Progenitor cell of endocrine pancreas (in vitro differentiated cells): ENCODE data around the gene FOXP1. TPM values are rescaled to one million over a fixed set of nuclear protein-coding genes. Genes with fewer than 3 reads are reported as not detected.
A peak's percentile ranks its signal among the peaks of the same experiment; 100 is the strongest.

ENCODE experiments used
- DNase-seq: peaks from one replicate; pipeline ENCODE4 v3.0.0; 2021; ENCODE audit warnings: low spot score; ENCODE audit not compliant: unreplicated experiment
- H3K27ac Mint-ChIP-seq: 2 replicates; pipeline ENCODE4 v1.8.0; 2021; ENCODE audit warnings: mild to moderate bottlenecking, moderate library complexity, mixed read lengths
- H3K27me3 Mint-ChIP-seq: 2 replicates; pipeline ENCODE4 v1.8.0; 2021; ENCODE audit warnings: mixed read lengths
- H3K36me3 Mint-ChIP-seq: 2 replicates; pipeline ENCODE4 v1.8.0; 2022; ENCODE audit warnings: mixed read lengths; ENCODE audit not compliant: insufficient read depth
- H3K4me1 Mint-ChIP-seq: 2 replicates; pipeline ENCODE4 v1.8.0; 2021; ENCODE audit warnings: low read depth, mixed read lengths
- H3K4me3 Mint-ChIP-seq: 2 replicates; pipeline ENCODE4 v1.8.0; 2021; ENCODE audit warnings: low read depth, mild to moderate bottlenecking, moderate library complexity, mixed read lengths
- H3K9me3 Mint-ChIP-seq: 2 replicates; pipeline ENCODE4 v1.8.0; 2021; ENCODE audit warnings: low read depth, mixed read lengths
- CTCF ChIP-seq: fragments of 200-600 bp; sonication (generic); IDR thresholded peaks from one replicate; pipeline ENCODE4 v1.5.0; 2021; ENCODE audit warnings: antibody characterized with exemption, mild to moderate bottlenecking; ENCODE audit not compliant: unreplicated experiment
- total RNA-seq: library from RNA; stranded (reverse); gene quantifications from 2 replicates; pipeline ENCODE4 v1.2.1, GENCODE V29; 2021

FOXP1 gene
- total RNA-seq, 1 donor from 2014 or later, result 242 TPM

- peaks cover 30% of the 10 kb centered on the region for H3K4me1 Mint-ChIP-seq
- no peaks in the 10 kb centered on the region for H3K27me3 Mint-ChIP-seq
- peaks cover 3% of the 10 kb centered on the region for H3K36me3 Mint-ChIP-seq
Measured at GRCh38 chr3:71361334-71361890, 222.1 kb downstream of the FOXP1 start.

GRCh38 chr3:71360764-71361163 is 222.8 kb downstream of the FOXP1 start:
- H3K36me3 Mint-ChIP-seq, result peaks cover 3% of the 10 kb centered on the region
- no peaks in the 10 kb centered on the region for H3K27me3 Mint-ChIP-seq
- no peaks in the 10 kb centered on the region for H3K9me3 Mint-ChIP-seq
- H3K4me1 Mint-ChIP-seq, result peaks cover 30% of the 10 kb centered on the region
- DNase-seq, result no peak
- H3K4me3 Mint-ChIP-seq, result no peak overlapping the region
- H3K27ac Mint-ChIP-seq, result no peak overlapping the region
- TF ChIP-seq CTCF, result no peak

More at GRCh38 chr3:71361334-71361890, 222.1 kb downstream of the FOXP1 start:
- peak overlapping the region; percentile 82 for H3K27ac Mint-ChIP-seq
- no peaks in the 10 kb centered on the region for H3K9me3 Mint-ChIP-seq
- no peak for TF ChIP-seq CTCF
- H3K4me3 Mint-ChIP-seq, result peak overlapping the region; percentile 33
- DNase-seq, result no peak

- Mint-ChIP-seq H3K9me3 (no peaks in the 10 kb centered on the region), H3K4me1 (peaks cover 30% of the 10 kb centered on the region), H3K27me3 (no peaks in the 10 kb centered on the region), H3K4me3 (no peak overlapping the region), H3K27ac (no peak overlapping the region), H3K36me3 (peaks cover 3% of the 10 kb centered on the region)
- no peak for TF ChIP-seq CTCF
- no peak for DNase-seq
Measured at GRCh38 chr3:71360180-71360579, 223.3 kb downstream of the FOXP1 start.

- H3K27me3 Mint-ChIP-seq, result no peaks in the 10 kb centered on the region
- H3K27ac Mint-ChIP-seq, result no peak overlapping the region
- H3K4me3 Mint-ChIP-seq, result no peak overlapping the region
Measured at GRCh38 chr3:71358243-71358642, 225.3 kb downstream of the FOXP1 start.

GRCh38 chr3:71356265-71356664 is 227.3 kb downstream of the FOXP1 start:
- DNase-seq, result no peak
- no peak overlapping the region for H3K27ac Mint-ChIP-seq
- TF ChIP-seq CTCF, result no peak

More at GRCh38 chr3:71358243-71358642, 225.3 kb downstream of the FOXP1 start:
- Mint-ChIP-seq H3K9me3 (no peaks in the 10 kb centered on the region), H3K4me1 (peaks cover 25% of the 10 kb centered on the region), H3K36me3 (peaks cover 3% of the 10 kb centered on the region)
- no peak for DNase-seq
- no peak for TF ChIP-seq CTCF

More at GRCh38 chr3:71356265-71356664, 227.3 kb downstream of the FOXP1 start:
- Mint-ChIP-seq H3K4me1 (peaks cover 13% of the 10 kb centered on the region), H3K27me3 (no peaks in the 10 kb centered on the region), H3K4me3 (no peak overlapping the region), H3K36me3 (peaks cover 3% of the 10 kb centered on the region), H3K9me3 (no peaks in the 10 kb centered on the region)
